GM18858 (cell line): ENCODE data around the gene CIB2.

Experiments used
- ATAC-seq: cut with Tn5 transposase; IDR thresholded peaks from one replicate; pipeline ENCODE4 v1.9.1; 2021; ENCODE audit not compliant: unreplicated experiment

The CIB2 gene

DNA sequence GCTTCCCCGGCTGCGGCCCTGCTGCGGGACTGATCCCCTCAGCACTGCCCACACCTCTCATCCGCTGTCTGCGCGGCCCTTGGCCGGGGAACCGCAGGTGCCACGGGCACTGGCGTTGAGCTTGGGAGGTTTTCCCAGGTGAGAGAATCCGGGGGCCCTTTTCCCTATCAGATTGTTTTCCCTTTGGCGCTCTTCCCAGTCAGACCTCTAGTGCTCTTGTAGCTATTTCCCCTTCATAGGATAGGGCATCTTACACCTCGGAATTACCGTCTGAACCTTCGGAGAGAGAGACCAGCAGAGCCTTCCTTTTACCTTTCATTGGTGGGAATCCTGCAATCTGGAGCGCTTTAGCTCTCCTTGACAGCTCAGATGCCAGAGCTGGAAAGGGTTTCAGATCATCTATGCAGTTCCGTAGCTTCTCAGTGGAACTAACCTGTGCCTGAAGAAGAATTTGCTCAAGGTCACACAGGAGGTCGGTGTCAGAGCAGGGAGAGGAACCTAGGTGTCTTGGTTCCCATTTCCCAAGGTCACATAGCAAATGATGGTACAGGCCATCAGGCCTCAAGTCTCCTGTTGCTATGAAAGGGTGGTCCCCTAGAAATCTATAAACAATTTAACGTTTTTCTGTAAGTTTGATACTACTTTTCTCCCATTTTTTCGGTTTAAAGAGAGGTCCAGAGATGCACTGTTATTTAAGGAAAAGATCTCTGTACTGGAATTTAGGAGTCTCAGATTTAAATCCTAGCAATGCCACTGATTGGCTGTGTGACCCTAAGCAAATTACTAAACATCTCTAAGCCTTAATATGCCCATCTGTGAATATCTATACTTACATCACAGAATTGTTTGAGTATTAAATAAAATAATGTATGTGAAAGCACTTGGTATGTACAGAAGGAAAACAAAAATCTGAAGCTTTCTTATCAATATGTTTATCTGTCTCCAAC, 18.8 kb upstream of the CIB2 start:
- ATAC-seq: no peak

DNA sequence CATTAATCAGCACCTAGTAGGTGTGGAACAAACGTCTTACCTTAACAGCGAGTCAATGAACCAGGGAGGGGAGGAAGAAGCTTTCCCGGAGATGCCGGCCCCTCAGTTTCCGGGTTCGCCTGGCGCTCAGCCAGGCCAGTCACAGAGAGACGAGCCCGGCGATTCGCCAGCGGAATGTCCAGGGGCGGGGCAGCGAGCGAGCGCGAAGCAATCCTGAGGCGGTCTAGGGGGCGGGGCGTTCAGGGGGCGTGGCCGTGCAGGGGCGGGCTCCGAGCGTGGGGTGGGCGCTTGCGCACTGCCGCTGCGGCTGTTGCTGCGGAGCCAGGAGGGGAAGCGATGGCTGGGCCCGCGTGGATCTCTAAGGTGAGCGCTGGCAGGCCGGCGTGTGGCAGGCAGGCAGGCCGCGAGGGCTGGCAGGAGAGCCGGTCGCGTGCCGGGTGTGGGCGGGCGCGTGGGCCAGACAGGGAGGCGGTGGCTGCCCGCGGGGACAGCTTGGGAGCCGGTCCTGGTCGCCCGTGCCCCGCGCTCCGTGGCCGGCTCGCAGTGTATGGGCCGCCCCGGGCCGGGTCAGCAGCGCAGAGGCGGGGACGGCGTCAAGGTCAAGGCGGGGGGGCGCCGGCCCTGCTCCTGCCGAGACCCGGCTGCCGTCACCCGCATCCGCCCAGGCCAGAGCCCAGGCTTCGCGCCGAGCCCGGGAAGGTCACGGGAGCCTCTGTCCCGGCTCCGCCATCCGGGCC, 18.0 kb upstream of the CIB2 start, which contains the start of gene IDH3A:
Gene IDH3A (plus strand): TSS at position 295 of the 737 bp plus-strand sequence. CDS start 42 bp downstream, at position 337.
- ATAC-seq: peak; percentile 56

DNA sequence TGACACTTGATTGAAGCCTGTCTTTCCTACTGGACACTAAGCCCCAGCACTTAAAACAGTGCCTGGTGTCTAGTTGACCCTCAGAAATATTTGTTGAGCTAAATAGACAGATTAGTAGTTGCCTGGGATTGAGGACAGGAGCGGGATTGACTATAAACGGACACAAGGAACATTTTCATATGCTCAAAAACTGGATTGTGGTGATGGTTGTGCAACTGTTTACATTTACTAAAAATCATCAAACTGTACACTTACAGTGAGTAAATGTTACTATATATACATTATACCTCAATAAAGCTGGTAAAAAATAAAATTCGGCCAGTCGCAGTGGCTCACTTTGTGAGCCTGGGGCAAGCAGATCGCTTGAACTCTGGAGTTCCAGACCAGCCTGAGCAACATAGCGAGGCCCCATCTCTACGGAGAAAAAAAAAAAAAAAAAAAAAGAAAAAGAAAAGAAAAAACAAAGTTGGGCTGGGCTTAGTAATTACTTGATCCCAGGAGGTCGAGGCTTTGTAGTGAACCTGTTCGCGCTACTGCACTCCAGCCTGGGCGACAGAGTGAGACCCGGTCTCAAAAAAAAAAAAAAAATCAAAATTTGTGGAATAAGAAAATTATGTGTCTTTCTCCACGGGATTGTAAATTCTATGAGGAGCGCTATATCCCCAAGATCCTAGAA, 17.3 kb upstream of the CIB2 start:
- ATAC-seq: no peak

DNA sequence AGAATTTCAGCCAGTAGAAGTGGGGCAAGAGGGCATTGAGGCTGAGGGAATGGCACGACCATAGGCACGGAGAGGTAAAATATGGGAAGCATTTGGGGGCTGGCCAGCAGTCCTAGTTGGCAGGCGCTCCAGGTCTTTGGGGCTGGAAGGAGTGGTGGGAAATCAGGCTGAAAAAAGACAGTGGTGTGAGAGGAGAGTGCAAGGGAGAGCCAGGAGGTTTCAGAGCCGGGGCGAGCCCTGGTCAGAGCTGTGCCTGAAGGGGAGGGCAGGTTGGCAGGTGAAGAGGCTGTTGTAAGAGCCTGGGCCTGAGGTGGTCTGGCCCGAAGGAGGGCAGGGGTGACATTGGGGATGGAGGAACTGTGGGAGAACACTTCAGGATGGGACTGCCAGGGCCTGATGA, 16.3 kb upstream of the CIB2 start:
- no peak for ATAC-seq

DNA sequence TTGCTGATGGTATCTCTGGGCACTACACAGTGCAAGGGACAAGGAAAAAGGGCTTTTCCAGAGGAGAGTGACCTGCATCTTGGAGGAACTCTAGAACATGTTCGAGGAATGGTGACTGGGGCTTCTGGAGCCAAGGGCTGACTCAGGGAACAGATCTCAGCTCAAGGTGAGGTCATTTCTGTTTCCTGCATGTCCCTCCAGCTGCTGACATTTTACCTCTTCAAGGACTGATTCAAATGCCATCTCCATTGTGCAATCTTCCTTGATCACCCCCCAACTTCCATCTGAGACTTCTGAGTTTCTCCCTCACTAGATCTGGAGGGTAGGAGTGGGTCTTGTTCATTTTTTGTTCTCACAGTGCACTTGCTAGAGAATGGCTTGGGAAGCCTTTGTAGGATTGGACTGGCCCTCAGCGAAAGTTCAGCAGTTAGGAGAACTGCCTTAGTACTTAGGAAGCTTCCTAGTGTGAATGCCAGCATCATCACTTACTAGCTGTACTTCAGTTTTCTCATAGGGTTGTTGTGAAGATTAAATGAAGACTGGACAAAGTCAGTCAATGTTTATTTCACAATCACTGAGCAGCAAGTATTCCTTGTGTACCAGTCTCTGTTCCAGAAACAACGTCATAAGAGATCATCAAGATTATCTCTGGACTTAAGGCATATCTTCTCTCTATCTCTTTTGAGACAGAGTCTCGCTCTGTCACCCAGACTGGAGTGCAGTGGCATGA, 15.3 kb upstream of the CIB2 start:
- ATAC-seq: no peak

DNA sequence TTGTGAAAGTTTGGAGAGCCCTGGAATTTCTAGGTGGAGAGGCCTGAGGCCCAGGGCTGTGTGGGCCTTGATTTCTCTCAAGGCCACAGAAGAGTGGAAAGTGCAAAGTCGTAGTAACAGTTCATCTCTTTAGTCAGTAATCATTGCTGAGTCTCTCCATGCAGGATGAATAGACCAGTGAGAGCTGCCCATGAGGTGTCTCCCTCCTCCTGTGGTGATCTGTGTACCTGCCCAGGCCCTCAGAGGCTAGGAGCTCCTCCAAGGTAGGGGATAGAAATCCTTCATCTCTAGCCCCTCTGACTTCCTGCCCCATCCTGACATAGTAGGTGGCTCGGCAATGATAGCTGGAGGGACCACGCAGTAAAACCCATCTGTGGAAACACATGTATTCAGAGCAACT, 11.1 kb upstream of the CIB2 start:
- ATAC-seq: no peak

DNA sequence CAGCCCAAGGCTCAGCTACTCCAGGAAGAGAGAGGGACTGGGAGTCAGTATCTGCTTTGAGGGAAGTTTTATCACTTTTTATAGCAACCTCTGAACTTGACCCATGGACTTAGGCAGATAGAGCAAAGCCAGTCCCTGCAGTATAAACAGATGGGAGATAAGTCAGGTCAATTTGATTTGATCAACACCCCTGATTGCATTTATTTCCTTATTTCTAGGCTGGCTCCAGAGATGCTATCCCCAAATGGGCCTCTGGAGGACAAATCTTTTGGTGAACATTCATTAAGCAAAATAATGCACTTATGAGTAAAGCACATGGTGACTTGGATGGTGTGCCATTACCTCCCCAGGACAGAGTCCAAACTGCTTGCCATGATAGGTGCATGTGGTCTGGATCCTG, 9.0 kb upstream of the CIB2 start:
- ATAC-seq: no peak

DNA sequence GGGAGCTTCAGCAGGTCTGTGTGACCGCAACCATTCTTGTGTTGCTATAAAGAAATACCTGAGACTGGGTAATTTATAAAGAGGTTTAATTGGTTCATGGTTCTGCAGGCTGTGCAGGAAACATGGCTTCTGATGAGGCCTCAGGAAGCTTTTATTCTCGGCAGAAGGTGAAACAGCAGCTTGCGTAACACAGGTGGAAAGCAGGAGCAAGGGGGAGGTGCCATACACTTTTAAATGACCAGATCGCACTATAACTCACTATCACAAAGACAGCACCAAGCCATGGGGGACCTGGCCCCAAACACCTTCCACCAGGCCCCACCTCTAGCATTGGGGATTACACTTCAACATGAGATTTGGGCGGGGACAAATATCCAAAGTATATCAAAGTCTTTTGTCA, 8.3 kb upstream of the CIB2 start:
- no peak for ATAC-seq

DNA sequence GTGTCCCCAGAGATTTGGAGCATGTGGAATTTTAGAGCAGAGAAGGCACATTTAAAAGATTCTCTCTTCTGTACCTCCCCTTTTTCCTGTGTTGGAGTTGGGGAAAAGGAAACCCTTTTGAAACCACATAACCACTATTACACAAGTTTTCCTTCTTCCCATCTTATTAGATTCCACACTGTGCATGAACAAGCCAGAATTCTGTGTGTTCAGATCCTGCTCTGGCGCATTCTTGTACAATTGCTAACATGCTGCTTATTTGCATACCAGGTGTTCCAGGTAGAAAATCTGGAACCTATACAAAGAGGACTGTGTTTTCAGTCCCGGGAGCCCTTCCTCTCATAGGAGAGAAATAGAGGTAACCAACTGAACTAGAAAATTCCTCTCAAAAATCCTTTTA, 2.6 kb upstream of the CIB2 start:
- no peak for ATAC-seq

DNA sequence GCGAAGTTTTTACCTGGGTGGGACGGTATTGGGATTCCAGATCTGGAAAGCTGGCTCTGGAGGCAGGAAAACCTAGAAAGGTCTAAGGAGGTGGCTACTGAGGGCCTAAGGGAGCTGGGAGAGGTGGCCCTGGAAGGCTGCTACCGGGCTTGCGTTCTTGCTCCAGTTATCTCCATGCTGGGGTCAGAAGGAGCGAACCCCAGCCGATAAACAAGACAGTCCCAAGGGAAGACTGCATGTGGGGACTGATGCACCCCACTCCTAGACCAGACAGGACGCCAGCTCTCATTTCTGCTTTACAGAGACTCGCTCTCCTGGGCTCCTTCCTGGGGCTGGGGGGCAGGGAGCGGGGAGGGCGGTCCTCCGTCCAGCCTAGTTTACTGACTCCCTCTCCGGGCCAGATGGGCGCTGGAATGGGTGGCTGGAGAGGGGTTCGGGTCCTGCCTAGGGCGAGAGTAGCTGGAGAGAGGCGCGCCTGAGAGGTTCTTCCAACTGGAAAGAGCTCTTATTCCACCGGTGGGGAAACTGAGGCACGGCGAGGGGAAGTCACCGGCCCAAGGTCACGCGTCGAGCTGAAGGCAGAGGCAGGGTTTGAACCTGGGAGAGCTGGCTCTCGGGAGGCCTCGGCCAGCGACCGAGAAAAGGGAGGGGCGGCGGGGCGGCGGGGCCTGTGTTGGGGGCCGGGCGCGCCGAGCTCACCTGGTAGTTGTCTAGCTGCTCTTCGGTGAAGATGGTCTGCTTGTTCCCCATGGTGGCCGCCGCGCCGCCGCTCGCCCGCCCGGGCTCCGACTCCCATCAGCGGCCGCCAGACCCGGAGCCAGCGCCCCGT, 565 bp downstream of the CIB2 start:
- peak; percentile 36 for ATAC-seq

DNA sequence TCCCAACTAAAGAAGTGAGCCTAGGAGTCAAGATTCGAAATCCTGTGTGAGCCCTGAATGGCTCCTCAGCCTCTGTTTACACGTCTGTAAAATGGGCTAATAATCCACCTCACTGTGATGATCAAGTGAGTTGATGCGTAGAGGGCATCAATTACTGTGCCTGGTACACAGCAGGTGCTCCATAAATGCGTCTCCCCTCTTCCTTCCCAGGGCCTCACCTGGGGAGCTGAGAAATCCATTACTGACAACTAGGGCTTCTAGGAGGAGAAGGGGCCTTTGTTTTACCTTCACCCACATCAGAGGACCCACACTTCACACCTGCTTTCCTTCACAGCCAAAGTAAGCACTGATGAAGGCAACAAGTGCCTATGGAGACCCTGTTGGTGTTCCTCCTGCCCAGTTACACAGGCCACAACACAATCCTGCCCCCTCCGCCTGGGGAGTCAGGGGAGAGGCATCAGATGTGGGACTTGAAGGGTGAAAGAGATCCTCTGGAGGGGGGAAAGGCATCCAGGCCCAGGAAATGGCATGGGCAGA, 1.4 kb downstream of the CIB2 start:
- no peak for ATAC-seq

DNA sequence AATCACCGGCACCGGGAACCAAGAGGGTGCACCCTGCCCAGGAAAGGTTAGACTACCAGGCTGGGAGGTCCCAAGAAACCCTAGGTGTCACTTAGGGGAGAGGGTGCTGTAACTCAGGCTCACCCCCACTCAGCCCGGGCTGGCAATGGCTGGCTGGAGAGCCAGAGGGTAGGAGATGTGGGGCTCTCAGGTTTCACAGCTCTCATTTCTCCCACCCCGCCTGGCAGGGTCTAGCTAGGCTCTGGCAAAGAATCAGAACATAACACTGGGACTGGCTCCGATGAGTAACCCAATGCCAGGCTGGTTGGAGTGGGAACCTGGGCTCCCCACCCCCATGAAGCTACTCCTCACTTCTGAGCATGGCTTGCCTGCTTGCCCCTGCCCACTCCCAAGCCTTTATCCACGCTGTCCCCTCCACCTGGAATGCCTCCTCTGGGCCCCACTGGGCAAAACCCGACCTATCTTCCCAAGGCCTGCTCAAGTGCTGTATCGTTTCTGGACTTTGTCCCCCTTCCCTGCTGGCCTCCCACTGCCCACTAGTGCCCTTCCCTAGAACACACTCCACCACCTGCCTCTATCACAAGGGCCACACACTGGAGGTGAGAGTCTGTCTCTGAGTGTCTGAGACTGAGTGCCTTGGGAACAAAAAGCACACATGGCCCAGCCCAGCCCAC, 2.0 kb downstream of the CIB2 start:
- no peak for ATAC-seq

DNA sequence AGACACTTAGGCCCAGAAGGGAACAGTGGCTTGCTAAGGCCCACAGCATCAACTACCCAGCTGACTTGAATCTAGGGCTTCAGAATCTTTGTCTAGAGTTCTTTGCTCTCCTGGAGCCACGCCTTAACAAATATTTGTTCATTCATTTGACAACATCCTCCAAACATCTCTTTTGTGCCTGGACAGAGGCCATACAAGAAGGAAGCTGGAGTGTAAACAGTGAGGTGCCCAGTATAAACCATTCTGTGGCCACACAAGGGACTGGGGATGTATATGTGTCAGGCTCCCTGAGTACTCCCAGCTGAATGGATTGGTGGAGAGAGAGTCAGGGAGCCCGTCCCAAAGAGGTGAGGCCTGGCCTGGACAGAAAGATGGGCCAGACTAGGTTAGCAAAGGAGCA, 3.4 kb downstream of the CIB2 start:
- ATAC-seq: no peak

DNA sequence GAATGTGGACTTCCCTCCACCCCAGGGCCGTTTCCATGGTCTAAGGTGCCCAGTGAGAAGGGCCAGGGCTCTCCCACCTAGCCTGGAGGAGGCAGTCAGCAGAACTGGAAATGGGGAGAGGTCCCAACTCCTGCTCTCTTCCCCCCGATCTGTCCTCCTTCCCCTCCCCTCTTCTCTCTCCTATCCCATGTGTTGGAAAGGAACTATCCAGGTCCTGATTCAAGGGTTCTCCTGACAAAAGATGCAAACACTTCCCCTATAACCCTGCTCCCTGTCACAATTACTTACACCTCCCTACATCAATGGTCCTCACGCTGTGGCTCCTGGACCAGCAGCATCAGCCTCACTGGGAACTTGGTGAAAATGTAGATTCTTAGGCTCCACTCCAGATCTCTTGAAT, 6.0 kb downstream of the CIB2 start:
- ATAC-seq: no peak

DNA sequence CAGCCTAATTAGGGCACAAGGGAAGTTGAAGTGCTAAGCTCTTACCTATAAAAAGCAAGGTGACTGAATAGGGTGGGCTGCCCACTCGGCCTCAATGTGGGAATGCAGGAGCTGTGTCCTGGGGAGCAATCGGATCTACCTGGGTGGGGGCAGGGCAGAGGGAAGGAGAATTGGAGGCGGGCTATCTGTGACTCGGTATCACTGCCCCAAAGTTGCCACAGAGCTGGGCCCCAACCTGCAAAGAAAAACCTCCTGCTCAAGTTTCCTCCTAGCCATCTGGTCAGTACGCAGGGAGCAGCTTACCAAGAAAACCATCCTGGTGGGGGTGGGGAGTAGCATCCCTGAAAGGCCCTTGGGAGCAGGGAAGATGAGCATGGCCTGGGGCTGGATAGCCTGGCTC, 10.7 kb downstream of the CIB2 start:
- ATAC-seq: no peak

DNA sequence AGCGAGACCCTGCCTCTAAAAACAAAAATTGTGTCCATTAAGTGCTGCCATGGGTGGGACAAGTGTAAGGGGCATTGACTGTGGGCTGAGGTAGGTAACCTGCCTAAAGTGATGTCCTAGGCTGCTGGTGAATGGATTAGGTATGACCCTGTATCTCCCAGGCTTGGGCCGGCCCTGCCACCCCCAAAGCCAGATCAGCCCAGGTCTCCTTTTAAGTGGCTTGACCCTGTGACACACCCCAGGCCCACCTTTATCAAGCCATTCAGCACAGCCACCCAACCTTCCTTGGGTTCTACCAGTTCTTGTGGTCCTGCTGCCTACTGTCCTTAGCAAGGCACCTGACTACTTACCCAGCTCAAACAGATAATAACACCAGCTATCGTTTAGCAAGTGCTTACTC, 18.7 kb downstream of the CIB2 start:
- no peak for ATAC-seq

DNA sequence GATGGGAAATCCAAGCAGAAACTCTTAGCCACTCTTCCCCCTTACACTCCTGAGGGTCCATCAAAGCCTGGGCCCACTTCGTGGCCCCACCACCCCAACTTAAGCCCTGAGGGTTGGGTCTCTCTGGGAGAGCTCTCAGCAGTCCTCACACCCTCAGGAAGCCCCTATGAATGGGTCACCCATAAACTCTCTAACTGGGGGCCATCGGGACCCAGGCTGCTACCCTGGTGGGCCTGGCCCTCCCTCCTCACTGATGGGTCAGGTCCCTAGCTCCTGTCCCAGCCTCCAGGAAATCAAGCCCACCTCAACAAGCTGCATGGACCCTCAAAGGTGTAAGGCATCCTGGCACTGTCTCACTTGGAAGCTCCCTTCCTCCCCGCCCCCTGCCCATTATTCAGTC, 19.5 kb downstream of the CIB2 start:
- no peak for ATAC-seq

DNA sequence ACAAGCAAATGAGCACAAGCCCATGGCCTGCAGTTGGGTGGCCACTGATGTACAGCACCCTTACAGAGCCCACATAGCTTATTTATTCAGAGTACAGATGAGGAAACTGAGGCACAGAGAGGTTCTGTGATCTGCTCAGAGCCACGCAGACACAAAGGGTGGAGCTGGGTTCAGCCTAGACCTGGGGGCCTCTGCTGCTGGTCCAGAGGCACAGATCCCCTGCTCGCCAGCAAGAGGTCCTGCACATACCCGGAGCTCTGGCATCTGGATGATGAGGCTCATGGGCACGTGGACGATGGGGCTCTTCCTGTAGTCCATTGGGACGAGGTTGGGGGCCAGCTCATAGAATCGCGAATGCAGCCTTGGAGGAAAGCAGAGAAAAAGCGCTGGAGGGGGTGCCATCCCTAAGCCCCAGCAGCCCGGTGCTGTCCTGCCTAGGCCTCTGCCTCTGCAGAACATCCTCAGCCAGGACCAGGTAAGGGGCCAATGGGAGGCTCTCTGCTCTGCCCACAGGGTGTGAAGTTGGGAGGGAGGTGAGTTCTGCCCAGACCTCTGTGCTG, 20.2 kb downstream of the CIB2 start:
- ATAC-seq: no peak

DNA sequence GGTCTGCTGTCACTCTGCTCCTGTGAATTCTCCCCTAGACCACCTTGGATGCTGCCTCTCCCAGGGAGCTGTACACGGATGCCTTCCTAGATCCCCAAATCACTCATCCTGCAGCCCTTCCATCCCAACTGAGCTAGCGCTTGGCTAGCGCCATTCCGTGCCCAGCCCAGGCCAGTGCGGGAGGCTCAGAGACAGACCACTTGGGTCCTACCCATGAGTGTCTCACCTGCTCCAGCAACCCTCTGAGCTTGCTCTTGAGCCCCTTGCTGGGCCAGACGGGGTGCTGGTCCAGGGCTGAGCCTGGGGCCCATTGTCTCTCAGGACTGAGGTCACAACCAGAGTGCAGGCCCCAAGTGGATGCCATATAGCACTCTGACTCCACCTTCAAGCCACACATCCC, 21.1 kb downstream of the CIB2 start:
- ATAC-seq: no peak
